GM20431 (cell line): ENCODE data around the gene SLC29A4.
"Not testable (repeated sequence)": the region's sequence is repeated elsewhere in the genome, so short reads cannot be mapped to it uniquely, and the experiment has no call there.

Experiments used
- in situ Hi-C: fragments of 300-500 bp; cut with MseI, MboI; formaldehyde crosslinking; loops from one replicate; pipeline ENCODE4 v1.15.0; 2020; ENCODE audit warnings: low sequenced_read_pairs; ENCODE audit not compliant: unreplicated experiment

Gene SLC29A4

DNA sequence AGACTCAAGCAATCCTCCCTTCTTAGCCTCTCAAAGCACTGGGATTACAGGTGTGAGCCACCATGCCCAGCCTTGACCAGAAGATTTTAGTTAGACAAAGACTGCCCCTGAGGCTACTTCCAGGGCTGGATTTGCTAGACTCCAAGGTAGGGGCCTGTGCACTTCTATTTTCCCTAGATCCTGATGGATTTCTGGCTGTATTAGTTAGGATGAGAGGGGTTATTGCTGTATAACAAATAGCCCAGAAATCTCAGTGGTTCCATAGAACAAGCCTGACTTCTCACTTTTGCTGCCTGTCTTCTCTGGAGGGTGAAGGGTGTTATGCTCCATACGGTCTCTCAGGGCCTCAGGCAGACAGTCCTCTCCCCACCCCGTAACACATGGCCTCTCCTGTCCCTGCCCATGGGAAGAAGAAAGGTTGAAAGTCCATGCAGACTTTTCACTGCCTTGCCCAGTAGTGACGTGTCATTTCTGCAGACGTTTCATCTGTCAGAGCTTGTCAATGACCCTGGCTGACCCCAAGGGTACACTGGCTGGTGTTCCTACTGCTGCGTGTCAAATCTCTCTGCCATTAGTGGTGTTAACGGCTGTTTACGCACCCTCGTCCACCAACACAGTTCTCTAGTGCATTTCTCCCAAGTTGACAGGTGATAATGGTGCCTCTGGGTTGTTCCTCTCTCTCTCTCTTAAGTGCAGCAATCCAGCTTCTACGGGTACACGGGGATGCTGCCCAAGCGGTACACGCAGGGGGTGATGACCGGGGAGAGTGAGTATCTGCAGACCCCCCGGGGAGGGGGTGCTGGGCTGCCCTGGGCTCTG lies 11.6 kb downstream of the SLC29A4 start:
- in situ Hi-C loops: no loop called here

DNA sequence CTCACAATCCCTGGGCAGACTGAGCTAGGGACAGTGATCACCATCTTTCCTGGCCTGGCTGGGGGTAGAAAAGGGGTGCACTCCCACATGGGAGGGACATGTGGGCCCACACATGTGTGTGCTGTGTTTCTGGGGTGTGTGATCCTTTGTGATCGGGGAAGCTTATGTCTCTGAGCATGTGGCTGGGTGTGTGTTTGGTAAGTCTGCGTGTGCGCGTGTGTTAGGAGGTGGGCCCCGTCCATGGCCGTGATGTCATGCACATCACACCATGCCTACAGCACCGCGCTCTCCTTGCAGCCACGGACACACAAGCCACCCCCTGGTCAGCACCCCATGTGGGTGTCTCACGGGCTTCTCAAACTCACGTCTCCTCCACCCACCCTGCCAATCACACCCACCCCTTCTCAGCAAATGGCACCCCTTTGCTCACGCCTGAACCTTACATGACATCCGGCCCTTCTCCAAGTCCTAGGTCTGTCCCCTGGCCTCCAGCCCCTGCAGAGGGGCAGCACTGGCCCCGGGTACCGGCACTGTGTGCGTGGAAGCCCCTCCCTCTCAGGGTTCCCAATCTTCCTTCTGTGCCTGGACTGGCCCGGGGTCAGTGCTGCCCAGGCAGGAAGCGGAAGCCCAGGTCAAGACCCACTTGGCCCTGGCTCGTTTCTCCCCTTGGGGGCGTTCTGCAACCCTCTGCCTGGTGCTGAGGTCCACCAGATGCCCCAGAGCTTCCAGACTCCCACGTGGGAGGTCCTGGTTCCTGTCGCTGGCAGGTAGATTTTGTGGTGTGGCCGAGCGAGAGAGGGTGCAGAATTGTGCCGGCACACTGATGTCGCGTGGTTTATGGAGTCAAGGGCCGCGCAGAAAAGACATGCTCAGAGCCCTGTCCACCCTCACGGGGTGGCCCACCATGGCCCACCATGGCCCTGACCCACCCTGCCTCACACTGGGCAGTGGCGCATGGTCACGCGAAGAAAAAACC lies 12.6 kb downstream of the SLC29A4 start:
- in situ Hi-C loops: no loop called here

DNA sequence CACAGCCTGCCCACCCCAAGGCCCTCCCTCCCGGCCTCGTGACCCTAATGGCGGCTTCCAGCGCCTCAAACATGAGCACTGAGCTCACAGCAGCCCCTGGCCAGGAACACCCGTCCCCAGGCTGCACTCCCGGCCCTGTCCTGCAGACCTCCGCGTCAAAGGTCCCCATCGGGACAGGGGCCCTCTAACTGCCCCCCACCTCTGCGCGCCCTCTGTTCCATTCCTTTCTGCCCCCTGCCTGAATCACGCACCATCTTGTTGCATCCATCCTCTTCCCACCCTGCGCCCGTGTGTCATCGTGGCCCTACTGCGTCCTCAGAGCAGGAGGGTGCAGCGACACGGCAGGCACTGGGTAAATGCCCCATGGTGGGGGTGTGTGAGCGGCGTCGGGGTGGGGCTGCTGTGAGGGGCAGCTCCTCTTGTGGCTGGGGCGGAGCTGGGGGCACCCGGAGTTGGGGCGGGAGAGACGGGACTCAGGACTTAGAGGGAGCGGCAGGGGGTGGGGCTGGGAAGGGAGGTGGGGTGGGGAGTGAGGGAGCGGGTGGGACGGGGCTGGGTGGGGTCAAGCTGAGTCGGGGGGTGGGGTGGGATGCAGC lies 13.4 kb downstream of the SLC29A4 start:
- in situ Hi-C loops: no loop called here

DNA sequence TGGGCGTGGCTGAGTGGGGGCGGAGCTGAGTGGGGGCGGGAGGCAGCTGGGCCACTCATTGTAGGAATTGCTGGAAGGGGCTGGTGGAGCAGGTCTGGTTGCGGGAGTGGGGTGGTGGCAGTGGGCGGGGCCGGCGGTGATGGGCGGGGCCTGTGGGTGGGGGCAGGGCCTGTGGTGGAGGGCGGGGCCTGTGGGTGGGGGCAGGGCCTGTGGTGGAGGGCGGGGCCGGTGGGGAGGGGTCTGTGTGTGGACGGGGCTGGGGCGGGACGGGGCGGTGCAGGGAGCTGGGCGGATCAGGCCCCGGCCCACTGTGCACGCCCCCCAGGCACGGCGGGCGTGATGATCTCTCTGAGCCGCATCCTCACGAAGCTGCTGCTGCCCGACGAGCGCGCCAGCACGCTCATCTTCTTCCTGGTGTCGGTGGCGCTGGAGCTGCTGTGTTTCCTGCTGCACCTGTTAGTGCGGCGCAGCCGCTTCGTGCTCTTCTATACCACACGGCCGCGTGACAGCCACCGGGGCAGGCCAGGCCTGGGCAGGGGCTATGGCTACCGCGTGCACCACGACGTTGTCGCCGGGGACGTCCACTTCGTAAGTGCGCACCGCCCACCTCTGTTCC lies 14.0 kb downstream of the SLC29A4 start:
- in situ Hi-C loops: no loop called here

- in situ Hi-C loops: no loop called here
These were observed 17.6 kb downstream of the SLC29A4 start for GRCh38 chr7:5300366-5300765.

DNA sequence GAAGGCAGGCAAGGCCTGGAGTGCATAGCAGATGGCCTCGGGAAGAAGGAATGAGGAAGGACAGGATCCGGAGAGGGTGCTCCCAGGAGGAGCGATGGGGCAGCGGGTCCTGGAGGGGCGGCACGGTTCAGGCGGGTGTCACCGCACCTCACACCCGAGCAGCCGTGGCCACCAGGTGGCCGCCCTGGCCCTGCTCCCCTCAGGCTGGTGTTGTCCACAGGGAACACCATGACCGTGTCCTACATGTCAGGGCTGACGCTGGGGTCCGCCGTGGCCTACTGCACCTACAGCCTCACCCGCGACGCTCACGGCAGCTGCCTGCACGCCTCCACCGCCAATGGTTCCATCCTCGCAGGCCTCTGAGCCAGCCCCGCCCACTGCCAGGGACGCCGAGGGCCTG lies 19.8 kb downstream of the SLC29A4 start:
- in situ Hi-C loops: no loop called here

DNA sequence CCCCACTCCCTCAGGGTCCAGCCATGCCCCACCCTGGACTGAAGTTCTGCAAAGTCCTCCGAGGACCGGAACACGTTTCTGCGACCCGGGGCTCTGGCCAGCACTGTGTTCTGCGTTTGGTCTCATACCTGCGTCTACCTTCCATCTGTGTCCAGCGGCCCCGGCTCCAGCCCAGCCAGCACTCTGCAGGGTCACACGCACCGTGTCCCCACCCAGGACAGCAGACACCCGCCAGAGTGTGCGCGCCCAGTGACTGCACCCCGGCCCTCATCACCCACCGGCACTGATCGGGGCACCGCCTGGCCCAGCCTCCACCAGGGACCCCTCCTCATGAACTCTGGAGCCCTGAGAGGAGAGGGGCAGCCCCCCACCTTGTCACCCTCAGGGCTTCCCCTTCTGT lies 20.3 kb downstream of the SLC29A4 start:
- in situ Hi-C loops: no loop called here

DNA sequence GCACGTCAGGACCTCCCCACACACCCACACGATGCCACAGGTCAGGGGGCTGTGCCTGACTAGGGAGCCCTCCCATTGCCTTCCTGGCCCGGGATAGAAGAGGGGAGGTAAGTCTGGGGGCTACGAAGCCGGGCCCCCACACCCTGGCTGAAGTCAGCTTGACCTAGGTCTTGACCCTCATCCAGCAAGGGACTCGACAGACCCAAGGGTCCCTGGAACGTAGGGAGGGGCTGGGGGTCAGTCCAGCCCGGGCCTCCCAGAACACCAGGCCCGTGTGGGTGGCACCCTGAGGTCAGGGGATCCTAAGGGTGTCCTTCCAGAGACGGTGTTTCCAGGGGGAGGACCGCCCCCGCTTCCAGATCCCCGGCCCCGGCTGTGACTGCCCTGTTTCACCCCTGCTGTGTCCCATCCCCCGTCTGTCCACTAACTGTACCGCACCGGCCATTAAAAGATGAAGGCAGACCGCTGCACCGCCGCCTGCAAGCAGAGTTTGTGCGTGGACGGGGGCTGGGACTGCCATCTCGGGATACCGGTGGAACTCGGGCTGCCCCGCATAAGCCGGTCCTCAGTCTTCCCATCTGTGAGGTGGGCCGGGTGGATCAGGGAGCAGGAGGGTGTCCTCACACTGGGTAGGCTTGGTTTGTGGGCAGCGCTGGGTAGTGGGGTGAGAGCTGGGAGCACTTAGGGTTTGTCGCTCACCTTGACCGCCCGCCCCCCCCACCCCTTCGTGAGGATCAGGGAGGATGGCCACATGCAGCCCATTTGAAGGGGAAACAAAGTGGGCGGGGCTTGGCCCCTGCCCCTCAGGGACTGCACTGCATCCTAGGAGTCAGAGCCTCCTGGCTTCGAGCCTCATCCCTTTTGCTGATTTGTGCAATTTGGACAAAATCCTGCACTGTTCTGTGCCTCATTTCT lies 21.1 kb downstream of the SLC29A4 start:
- in situ Hi-C loops: no loop called here

DNA sequence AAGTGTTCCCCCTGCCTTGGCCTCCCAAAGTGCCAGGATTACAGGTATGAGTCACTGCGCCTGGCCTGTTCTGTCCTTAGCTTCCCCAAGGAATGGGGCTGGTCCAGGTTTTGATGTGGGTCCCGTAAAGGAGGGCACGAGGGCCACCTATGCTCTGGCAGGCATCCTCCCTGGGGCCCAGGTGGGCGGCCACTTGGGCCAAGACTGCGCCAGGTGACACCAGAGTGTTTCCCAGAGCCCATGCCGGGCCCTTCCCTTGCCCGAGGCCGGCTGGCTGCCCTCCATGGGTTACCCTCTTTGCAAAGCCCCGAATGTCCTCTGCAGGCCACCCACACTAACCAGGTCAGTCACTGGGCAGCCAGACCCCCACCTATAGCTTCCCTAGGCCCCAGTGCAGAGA lies 22.3 kb downstream of the SLC29A4 start:
- in situ Hi-C loops: not testable (repeated sequence)

DNA sequence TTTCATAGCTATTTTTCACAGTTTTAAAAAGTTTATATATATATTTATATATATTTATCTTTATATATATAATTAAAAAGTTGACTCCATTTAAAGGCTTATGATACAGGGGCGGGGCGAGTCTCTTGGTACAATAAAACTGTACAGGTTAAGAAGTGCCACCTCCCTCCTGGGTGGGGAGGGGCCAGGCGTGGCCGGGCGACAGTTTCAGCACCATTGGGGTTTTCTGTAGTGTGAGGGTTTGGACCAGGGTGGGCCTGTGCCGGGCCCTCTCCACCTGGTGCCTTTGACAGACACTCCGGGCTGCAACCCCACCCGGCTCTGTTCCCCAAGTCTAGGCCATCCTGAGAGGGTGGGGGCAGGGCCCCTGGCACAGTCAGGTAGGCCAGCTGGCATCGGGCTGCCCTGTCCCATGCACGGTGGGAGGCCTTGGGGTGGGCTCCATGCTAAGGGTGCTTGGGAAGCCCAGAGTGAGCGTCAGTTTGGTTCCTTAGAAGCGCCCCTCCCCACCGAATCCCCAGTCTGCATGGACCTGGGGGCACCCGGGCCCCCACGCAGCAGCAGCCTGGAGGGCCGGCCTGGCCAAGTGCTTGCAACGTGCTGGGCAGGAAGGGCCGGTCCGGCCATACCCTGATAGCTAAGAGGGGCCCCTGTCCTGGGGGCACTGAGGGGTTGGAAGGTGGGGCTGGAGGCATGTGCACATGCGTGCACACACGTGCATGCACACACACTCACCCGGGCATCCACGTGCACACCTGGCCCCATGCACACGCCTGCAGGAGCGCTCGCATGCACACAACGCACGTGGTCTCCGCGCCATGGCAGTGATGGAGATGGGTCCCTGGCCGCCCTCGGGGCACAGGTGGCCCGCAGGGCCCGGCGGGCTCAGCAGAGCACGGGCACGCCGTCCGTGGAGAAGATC lies 24.7 kb downstream of the SLC29A4 start:
- in situ Hi-C loops: not testable (repeated sequence)

DNA sequence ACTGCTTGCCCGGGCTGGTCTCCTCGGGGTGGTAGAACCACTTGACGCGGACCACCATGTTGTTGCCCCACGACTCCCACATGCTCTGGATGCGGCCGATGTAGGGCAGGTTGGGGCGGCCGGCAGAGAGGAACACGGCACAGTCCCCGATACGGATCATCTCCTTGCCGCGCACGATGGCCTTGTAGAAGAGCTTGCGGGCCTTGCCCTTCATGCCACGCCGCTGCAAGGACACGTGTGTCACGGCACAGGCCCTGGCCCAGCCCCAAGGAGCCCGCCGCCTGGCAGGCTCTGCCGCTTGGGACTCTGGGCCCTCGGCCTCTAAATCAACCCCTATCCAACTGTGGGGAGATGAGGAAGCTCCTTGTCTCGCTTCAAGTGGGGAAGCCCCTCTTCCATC lies 26.4 kb downstream of the SLC29A4 start:
- in situ Hi-C loops: no loop called here

DNA sequence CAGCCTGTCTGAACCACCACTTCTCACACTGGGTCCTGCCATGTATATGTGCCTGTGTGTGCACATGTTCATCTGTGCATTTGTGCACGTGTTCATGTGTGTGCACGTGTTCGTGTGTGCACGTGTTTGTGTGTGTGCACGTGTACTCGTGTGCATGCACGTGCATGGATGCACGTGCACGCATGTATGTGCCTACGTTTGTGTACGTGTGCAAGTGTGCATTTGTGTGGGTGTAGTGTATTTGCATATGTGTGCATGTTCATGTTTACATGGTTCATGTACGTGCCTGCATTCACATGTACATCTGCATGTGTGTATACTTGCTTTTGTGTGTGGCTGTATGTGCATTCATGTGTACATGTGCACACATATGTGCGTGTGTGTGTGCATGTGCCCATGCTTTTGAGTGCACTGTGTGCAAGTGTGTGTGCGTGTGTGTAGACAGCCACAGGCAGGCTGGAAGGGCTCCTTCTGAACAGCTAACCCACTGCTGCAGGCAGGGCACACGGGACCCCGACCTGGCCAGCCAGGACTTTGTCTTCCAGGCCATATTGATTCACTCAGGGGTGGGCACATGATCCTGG lies 28.2 kb downstream of the SLC29A4 start:
- in situ Hi-C loops: no loop called here

GRCh38 chr7:5312276-5313070 lies 29.7 kb downstream of the SLC29A4 start:
- in situ Hi-C loops: not testable (repeated sequence)

- in situ Hi-C loops: not testable (repeated sequence)
These were observed 30.5 kb downstream of the SLC29A4 start for GRCh38 chr7:5313076-5313885.

GRCh38 chr7:5314864-5315263 lies 32.1 kb downstream of the SLC29A4 start:
- in situ Hi-C loops: no loop called here

- in situ Hi-C loops: no loop called here
These were observed 33.0 kb downstream of the SLC29A4 start for GRCh38 chr7:5315761-5316160.
